BJ (cell line): ENCODE measurements around the gene CISH. TPM values are rescaled to one million over a fixed set of nuclear protein-coding genes. Genes with fewer than 3 reads are reported as not detected.

Experiments used
- CTCF ChIA-PET: fragments of 350-600 bp; formaldehyde crosslinking; extraction: SDS; loops from one replicate; lab custom pipeline; 2021; ENCODE audit warnings: antibody characterized with exemption, inconsistent platforms; lab: Yijun Ruan, JAX
- POLR2A ChIA-PET: fragments of 300-600 bp; sonication (Branson Sonifier 250); formaldehyde crosslinking; extraction: SDS; loops from one replicate; lab custom pipeline; 2021; ENCODE audit warnings: antibody characterized with exemption; lab: Charles Lee
- DNase-seq: peaks from one replicate; pipeline ENCODE4 v3.0.0-alpha.2; 2011; ENCODE audit warnings: low read depth
- H3K27me3 ChIP-seq: 2 replicates; pipeline ENCODE4 v1.6.0; 2011; ENCODE audit warnings: low read length; ENCODE audit not compliant: control insufficient read depth, insufficient read depth
- H3K36me3 ChIP-seq: 2 replicates; pipeline ENCODE4 v1.5.1; 2011; ENCODE audit warnings: low read length; ENCODE audit not compliant: control insufficient read depth, insufficient read depth
- H3K4me3 ChIP-seq: 2 replicates; pipeline ENCODE4 v1.5.1; 2011; ENCODE audit warnings: low read depth, mild to moderate bottlenecking, control low read depth, low read length
- polyA plus RNA-seq: library from polyadenylated mRNA; depleted of rRNA; stranded (reverse); fragments of >200 nt; gene quantifications from 2 replicates; pipeline ENCODE4 v1.2.3, GENCODE V29; 2011; rRNA removed
- TF ChIP-seq, protein P1 (sequence below): IDR thresholded peaks from 2 replicates; pipeline ENCODE4 v1.5.1; 2011; ENCODE audit warnings: low read depth, mild to moderate bottlenecking, control low read depth, inconsistent platforms, low read length, moderate library complexity; ENCODE audit not compliant: insufficient read depth

The CISH gene
- polyA plus RNA-seq, 1 experiment: 2.6 TPM

DNA sequence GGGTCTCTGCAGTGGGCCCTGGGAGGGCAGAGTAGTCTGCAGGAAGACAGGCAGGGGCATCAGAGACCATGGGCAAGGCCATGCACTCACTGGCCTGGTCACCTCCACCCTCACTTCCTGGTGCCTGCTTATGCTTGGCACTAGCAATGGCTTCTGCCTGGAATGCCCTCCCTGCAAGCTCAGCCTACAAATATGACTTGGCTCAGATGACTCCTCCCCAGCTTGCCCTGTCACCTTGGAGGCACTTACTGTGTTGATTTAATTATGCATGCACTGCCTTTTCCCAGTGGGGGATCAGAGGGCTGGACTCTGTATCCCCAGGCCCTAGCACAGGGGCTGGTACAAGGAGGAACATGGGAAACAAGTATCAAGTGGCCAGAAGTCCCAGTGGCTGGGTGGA lies 51.9 kb downstream of the CISH start:
- no peak overlapping the region for H3K4me3 ChIP-seq
- no peak for DNase-seq
- peaks cover 2% of the 10 kb centered on the region; the same call in 1 of the 2 replicates for H3K36me3 ChIP-seq
- TF ChIP-seq, protein P1, sequence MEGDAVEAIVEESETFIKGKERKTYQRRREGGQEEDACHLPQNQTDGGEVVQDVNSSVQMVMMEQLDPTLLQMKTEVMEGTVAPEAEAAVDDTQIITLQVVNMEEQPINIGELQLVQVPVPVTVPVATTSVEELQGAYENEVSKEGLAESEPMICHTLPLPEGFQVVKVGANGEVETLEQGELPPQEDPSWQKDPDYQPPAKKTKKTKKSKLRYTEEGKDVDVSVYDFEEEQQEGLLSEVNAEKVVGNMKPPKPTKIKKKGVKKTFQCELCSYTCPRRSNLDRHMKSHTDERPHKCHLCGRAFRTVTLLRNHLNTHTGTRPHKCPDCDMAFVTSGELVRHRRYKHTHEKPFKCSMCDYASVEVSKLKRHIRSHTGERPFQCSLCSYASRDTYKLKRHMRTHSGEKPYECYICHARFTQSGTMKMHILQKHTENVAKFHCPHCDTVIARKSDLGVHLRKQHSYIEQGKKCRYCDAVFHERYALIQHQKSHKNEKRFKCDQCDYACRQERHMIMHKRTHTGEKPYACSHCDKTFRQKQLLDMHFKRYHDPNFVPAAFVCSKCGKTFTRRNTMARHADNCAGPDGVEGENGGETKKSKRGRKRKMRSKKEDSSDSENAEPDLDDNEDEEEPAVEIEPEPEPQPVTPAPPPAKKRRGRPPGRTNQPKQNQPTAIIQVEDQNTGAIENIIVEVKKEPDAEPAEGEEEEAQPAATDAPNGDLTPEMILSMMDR: no peak
- POLR2A ChIA-PET: no interaction called here
- H3K27me3 ChIP-seq: no peaks in the 10 kb centered on the region; the same call in 1 of the 2 replicates
- CTCF ChIA-PET: interaction anchor here (3.1 kb wide), 1 partner anchor 11 kb away, joined by 11 read pairs; no protein-coding TSS in a partner anchor

DNA sequence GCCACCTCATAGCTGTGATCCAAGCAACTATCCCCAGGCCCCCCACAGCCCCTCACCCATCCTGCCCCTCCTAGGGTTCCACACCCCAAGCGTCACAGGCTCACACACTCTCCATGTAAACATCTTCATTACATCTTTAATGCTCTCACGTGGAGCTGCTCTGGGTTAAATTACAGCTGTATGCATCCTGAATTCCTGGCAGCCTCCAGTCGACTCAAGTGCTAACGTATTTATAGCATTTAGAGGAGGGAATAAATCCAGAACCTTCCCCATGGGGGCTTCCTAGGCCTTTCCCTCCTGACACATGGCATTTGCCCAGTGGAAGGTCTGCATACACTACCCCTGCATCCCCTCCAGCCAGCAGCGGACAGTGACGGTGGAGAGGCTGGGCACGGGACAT lies 53.7 kb downstream of the CISH start:
- no peak overlapping the region for H3K4me3 ChIP-seq
- ChIA-PET POLR2A (interaction anchor here (1.0 kb wide), 1 partner anchor 10 kb away, joined by 3 read pairs; the partner anchor contains the start of gene C3orf18), CTCF (interaction anchor here (1.0 to 1.9 kb wide), 3 partner anchors 9 to 14 kb away, joined by 3 to 8 read pairs (median 3); partner anchors contain the start of gene C3orf18)
- peaks cover 1% of the 10 kb centered on the region; the same call in 1 of the 2 replicates for H3K36me3 ChIP-seq
- TF ChIP-seq, protein P1: no peak
- H3K27me3 ChIP-seq: peaks cover 3% of the 10 kb centered on the region
- no peak for DNase-seq

DNA sequence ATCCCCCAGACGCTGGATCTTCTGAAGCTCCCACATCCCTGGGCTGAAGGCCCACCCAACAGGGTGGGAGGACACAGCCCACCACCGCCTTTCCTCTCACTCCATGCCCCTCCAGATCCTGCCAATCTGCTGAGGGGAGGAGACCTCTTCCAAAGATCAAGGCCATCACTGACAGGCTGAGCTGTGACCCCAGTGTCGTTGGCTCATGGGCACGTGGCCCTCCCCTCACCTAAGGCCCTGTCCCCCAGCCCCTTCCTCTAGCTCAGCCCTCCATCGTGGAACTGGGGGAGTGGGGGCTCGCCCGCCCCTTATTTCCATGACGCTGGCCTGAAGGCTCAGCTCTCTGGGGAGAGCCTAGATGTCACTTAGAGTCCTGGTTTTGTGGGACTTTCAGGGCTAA lies 54.5 kb downstream of the CISH start:
- no peak for DNase-seq
- no peak overlapping the region for H3K4me3 ChIP-seq
- H3K36me3 ChIP-seq: peaks cover 1% of the 10 kb centered on the region; the same call in 1 of the 2 replicates
- POLR2A ChIA-PET: interaction anchor here (0.6 to 1.0 kb wide), 2 partner anchors 11 to 45 kb away, joined by 3 to 6 read pairs; partner anchors contain the start of gene C3orf18
- CTCF ChIA-PET: interaction anchor here (0.6 to 1.9 kb wide), 4 partner anchors 10 to 119 kb away, joined by 3 to 8 read pairs (median 4); partner anchors contain the start of gene C3orf18
- TF ChIP-seq, protein P1: no peak
- H3K27me3 ChIP-seq: peaks cover 3% of the 10 kb centered on the region

Other genes starting within 250 kb of the CISH start
- 0.04 and 0.11 TPM in 2 replicates for gene CACNA2D2, start 108.1 kb downstream of the CISH start, polyA plus RNA-seq
- gene C3orf18, start 44.0 kb downstream of the CISH start, polyA plus RNA-seq: 16.8 and 30.4 TPM in 2 replicates
- gene HEMK1, start 42.3 kb downstream of the CISH start, polyA plus RNA-seq: 14.4 and 21.3 TPM in 2 replicates
- 34.9 and 53.5 TPM in 2 replicates for gene MAPKAPK3, start 5.4 kb upstream of the CISH start, polyA plus RNA-seq
- gene DOCK3, start 63.2 kb upstream of the CISH start, polyA plus RNA-seq: 0.09 and 0.11 TPM in 2 replicates